ENCODE measurements around the gene IPO4. TPM values are rescaled to one million over a fixed set of nuclear protein-coding genes. Genes with fewer than 3 reads are reported as not detected.

The IPO4 gene
- total RNA-seq, 5 donors from 2014 or later (not counting 1 experiment from before 2014, with no cell fraction given), result 34.4 to 53.4 (median 39.6) TPM

GRCh38 chr14:24141097-24141880 lies 47.3 kb downstream of the IPO4 start, which contains the start of gene EMC9:
Gene EMC9 (minus strand): TSS chr14:24141591. CDS start chr14:24141304, 287 bp downstream.
- H3K27ac ChIP-seq (ENCODE audit: low read length), result peak within 1 kb of the TSS; percentile 63
- ChIA-PET CTCF (interaction anchor here (0.6 to 2.2 kb wide), 5 partner anchors 20 to 167 kb away, joined by 3 to 13 read pairs (median 7); partner anchors contain the start of genes CIDEB (in 1 of the 2), DCAF11 (in 1 of the 2), IRF9 (in 1 of the 2) and NRL (in 1 of the 2)), POLR2A (interaction anchor here (0.5 to 1.0 kb wide), 8 partner anchors 20 to 1046 kb away, joined by 3 to 15 read pairs (median 4); partner anchors contain the start of genes ACIN1 (in 1 of the 2), C14orf119 (in 1 of the 2), DCAF11 (in 1 of the 2) and IRF9 (in 1 of the 2))
- peaks cover 33% of the 10 kb centered on the region for H3K36me3 Mint-ChIP-seq
- H3K27ac Mint-ChIP-seq, result peak within 1 kb of the TSS; percentile 90 to 92
- peaks cover 80 to 84% (median 82%) of the 10 kb centered on the region in 3 donors for H3K4me1 Mint-ChIP-seq
- DNase-seq (peak; percentile 98 to 100 (median 99)), ATAC-seq (replicated peaks in 1 of 4) (peak; percentile 90 to 93 (median 90))
- H3K36me3 ChIP-seq (ENCODE audit: control insufficient read depth in 2 of 2, extremely low read depth in 1 of 2, insufficient read depth in 1 of 2, low read length in 1 of 2), result peaks cover 19 to 51% of the 10 kb centered on the region in 2 donors
- no peaks in the 10 kb centered on the region for H3K9me3 ChIP-seq
- H3K27me3 Mint-ChIP-seq, result no peaks in the 10 kb centered on the region
- peaks cover 22 to 72% of the 10 kb centered on the region in 2 experiments for H3K4me1 ChIP-seq (ENCODE audit: control insufficient read depth in 1 of 2, extremely low read depth in 1 of 2, insufficient read depth in 2 of 2, low read length in 2 of 2)
- H3K9me3 Mint-ChIP-seq, result no peaks in the 10 kb centered on the region
- no peaks in the 10 kb centered on the region for H3K27me3 ChIP-seq (replicated peaks in 1 of 2; ENCODE audit: control insufficient read depth in 2 of 2, extremely low read depth in 1 of 2, insufficient read depth in 2 of 2, low read length in 1 of 2)
- peak within 1 kb of the TSS; percentile 85 to 97 (median 88) for H3K4me3 Mint-ChIP-seq
- peak within 1 kb of the TSS; percentile 69 to 90 for H3K4me3 ChIP-seq (ENCODE audit: control insufficient read depth in 1 of 2, extremely low read depth in 1 of 2, low read length in 1 of 2)
- WGBS (ENCODE audit: insufficient coverage), result under 1% methylated on average over 61 of the region's 65 CpGs

DNA sequence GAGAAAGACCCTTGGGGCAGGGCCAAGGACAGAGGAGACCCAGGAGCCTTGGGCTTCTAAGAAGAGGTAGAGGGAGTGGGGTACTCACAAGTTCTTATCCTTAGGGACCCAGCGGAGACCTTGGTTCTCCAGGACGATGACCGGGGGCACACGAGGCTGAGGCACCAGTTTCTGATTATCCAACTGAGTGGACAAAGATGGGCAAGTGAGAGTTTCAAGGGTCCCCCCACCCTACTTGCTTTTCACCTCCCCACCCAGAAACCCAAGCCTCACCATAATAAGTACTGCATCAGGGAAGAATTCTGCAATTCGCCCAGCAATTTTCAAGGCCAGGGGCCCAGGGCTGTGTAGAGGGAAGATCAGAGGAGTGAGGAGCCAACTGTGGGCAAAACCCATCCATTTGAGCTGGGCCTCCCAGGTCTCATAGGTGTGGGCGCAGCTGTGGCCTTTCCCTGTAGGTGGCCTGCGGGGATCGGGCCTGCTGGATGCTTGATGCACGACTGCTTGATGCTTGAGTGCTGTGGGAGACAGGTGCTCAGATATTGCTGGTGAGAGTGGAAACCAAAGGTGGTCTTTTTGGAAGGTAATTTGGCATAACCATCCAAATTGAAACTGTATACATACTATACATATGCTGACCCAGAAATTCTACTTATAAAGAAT lies 49.2 kb downstream of the IPO4 start:
- DNase-seq, result peak in 1 of 35 experiments; percentile 30
- Mint-ChIP-seq H3K4me1 (peaks cover 68 to 74% (median 72%) of the 10 kb centered on the region in 3 donors), H3K36me3 (peaks cover 30% of the 10 kb centered on the region), H3K27ac (peak overlapping the region; percentile 57 to 70), H3K9me3 (no peaks in the 10 kb centered on the region), H3K4me3 (peak overlapping the region; percentile 62 to 97 (median 70)), H3K27me3 (no peaks in the 10 kb centered on the region)
- Histone ChIP-seq H3K27me3 (replicated peaks in 1 of 2; ENCODE audit: control insufficient read depth in 2 of 2, extremely low read depth in 1 of 2, insufficient read depth in 2 of 2, low read length in 1 of 2) (no peaks in the 10 kb centered on the region), H3K27ac (ENCODE audit: low read length) (no peak overlapping the region), H3K36me3 (ENCODE audit: control insufficient read depth in 2 of 2, extremely low read depth in 1 of 2, insufficient read depth in 1 of 2, low read length in 1 of 2) (peaks cover 19 to 43% of the 10 kb centered on the region in 2 donors), H3K4me3 (ENCODE audit: control insufficient read depth in 1 of 2, extremely low read depth in 1 of 2, low read length in 1 of 2) (no peak overlapping the region), H3K9me3 (no peaks in the 10 kb centered on the region), H3K4me1 (ENCODE audit: control insufficient read depth in 1 of 2, extremely low read depth in 1 of 2, insufficient read depth in 2 of 2, low read length in 2 of 2) (peaks cover 17 to 63% of the 10 kb centered on the region in 2 experiments)
- ATAC-seq (replicated peaks in 1 of 4), result no peak
- ChIA-PET CTCF (no interaction called here), POLR2A (interaction anchor here in 1 of 2 donors (0.5 kb wide), 1 partner anchor 50 kb away, joined by 3 read pairs; no protein-coding TSS in a partner anchor)
- 57% methylated on average over 1 of the region's 9 CpGs for WGBS (ENCODE audit: insufficient coverage)

- no peak for DNase-seq
- ChIA-PET CTCF (interaction anchor here in 1 of 2 donors (1.0 to 3.1 kb wide), 2 partner anchors 9 to 24 kb away, joined by 3 to 15 read pairs; partner anchors contain the start of genes DCAF11, NRL, PSME2 and RNF31), POLR2A (interaction anchor here in 1 of 2 donors (0.6 kb wide), 1 partner anchor 8 kb away, joined by 3 read pairs; the partner anchor contains the start of gene RNF31)
- Histone ChIP-seq H3K9me3 (no peaks in the 10 kb centered on the region), H3K27me3 (replicated peaks in 1 of 2; ENCODE audit: control insufficient read depth in 2 of 2, extremely low read depth in 1 of 2, insufficient read depth in 2 of 2, low read length in 1 of 2) (no peaks in the 10 kb centered on the region), H3K4me1 (ENCODE audit: control insufficient read depth in 1 of 2, extremely low read depth in 1 of 2, insufficient read depth in 2 of 2, low read length in 2 of 2) (peaks cover 17 to 57% of the 10 kb centered on the region in 2 experiments), H3K36me3 (ENCODE audit: control insufficient read depth in 2 of 2, extremely low read depth in 1 of 2, insufficient read depth in 1 of 2, low read length in 1 of 2) (peaks cover 16 to 35% of the 10 kb centered on the region in 2 donors), H3K27ac (ENCODE audit: low read length) (no peak overlapping the region), H3K4me3 (ENCODE audit: control insufficient read depth in 1 of 2, extremely low read depth in 1 of 2, low read length in 1 of 2) (no peak overlapping the region)
- Mint-ChIP-seq H3K27ac (peak overlapping the region; percentile 79 to 94), H3K4me3 (peak overlapping the region; percentile 62 to 97 (median 70)), H3K36me3 (peaks cover 24% of the 10 kb centered on the region), H3K4me1 (peaks cover 64 to 70% (median 68%) of the 10 kb centered on the region in 3 donors), H3K9me3 (no peaks in the 10 kb centered on the region), H3K27me3 (no peaks in the 10 kb centered on the region)
- no peak for ATAC-seq (replicated peaks in 1 of 4)
- WGBS (ENCODE audit: insufficient coverage), result 94% methylated on average over 13 of the region's 13 CpGs
Observed at GRCh38 chr14:24138396-24139271, 50.0 kb downstream of the IPO4 start.

- Mint-ChIP-seq H3K4me1 (peaks cover 60 to 67% (median 65%) of the 10 kb centered on the region in 3 donors), H3K36me3 (peaks cover 17% of the 10 kb centered on the region)
Observed at GRCh38 chr14:24137529-24138395, 50.9 kb downstream of the IPO4 start.

More at GRCh38 chr14:24137529-24138395, 50.9 kb downstream of the IPO4 start:
- peaks cover 13 to 26% of the 10 kb centered on the region in 2 donors for H3K36me3 ChIP-seq (ENCODE audit: control insufficient read depth in 2 of 2, extremely low read depth in 1 of 2, insufficient read depth in 1 of 2, low read length in 1 of 2)
- DNase-seq (no peak), ATAC-seq (replicated peaks in 1 of 4) (no peak)
- H3K4me3 Mint-ChIP-seq, result peak overlapping the region; percentile 83 to 97 (median 88)
- no peaks in the 10 kb centered on the region for H3K9me3 Mint-ChIP-seq
- WGBS (ENCODE audit: insufficient coverage), result 85% methylated on average over 3 of the region's 8 CpGs
- no peak overlapping the region for H3K27ac ChIP-seq (ENCODE audit: low read length)
- POLR2A ChIA-PET, result interaction anchor here (0.6 to 1.6 kb wide), 3 partner anchors 9 to 76 kb away, joined by 3 to 4 read pairs (median 4); partner anchors contain the start of gene RNF31 (in 1 of the 2)
- H3K27ac Mint-ChIP-seq, result peak overlapping the region; percentile 90 to 94
- H3K4me1 ChIP-seq (ENCODE audit: control insufficient read depth in 1 of 2, extremely low read depth in 1 of 2, insufficient read depth in 2 of 2, low read length in 2 of 2), result peaks cover 21 to 62% of the 10 kb centered on the region in 2 experiments
- H3K9me3 ChIP-seq, result no peaks in the 10 kb centered on the region
- no peaks in the 10 kb centered on the region for H3K27me3 Mint-ChIP-seq
- CTCF ChIA-PET, result interaction anchor here (0.7 to 3.1 kb wide), 5 partner anchors 9 to 23 kb away, joined by 3 to 15 read pairs (median 6); partner anchors contain the start of genes PSME2 (in 2 of the 2), RNF31 (in 2 of the 2), DCAF11 (in 1 of the 2) and IRF9 (in 1 of the 2)
- no peak overlapping the region for H3K4me3 ChIP-seq (ENCODE audit: control insufficient read depth in 1 of 2, extremely low read depth in 1 of 2, low read length in 1 of 2)
- H3K27me3 ChIP-seq (replicated peaks in 1 of 2; ENCODE audit: control insufficient read depth in 2 of 2, extremely low read depth in 1 of 2, insufficient read depth in 2 of 2, low read length in 1 of 2), result no peaks in the 10 kb centered on the region

Data from T-cell (primary cell).